ENCODE measurements around the gene PPHLN1.

DNA sequence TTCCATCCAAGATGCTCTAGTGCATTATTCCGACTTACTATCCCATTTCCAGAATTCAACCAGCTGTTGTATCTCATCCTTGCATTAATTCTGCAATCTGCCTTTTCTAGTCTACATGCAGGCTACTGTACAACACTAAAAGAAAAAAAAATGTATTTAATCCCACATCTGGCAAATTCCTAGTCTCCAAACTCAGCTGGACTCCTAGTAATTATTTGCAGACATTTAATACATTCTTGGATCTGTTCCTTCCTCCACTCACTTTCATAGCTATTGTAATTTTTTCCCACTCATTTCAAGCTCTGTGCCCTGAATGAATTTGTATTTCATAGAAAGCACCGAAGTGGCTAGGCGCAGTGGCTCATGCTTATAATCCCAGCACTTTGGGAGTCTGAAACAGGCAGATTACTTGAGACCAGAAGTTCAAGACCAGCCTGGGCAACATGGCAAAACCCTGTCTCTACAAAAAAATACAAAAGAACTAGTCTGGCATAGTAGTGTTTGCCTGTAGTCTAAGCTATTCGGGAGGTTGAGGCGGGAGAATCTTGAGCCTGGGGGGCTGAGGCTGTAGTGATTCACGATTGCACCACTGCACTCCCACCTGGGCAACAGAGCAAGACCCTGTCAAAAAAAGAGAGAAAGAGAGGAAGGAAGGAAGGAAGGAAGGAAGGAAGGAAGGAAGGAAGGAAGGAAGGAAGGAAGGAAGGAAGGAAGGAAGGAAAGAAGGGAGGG lies 48.4 kb upstream of the PPHLN1 start:
- TF ChIP-seq, protein P1, sequence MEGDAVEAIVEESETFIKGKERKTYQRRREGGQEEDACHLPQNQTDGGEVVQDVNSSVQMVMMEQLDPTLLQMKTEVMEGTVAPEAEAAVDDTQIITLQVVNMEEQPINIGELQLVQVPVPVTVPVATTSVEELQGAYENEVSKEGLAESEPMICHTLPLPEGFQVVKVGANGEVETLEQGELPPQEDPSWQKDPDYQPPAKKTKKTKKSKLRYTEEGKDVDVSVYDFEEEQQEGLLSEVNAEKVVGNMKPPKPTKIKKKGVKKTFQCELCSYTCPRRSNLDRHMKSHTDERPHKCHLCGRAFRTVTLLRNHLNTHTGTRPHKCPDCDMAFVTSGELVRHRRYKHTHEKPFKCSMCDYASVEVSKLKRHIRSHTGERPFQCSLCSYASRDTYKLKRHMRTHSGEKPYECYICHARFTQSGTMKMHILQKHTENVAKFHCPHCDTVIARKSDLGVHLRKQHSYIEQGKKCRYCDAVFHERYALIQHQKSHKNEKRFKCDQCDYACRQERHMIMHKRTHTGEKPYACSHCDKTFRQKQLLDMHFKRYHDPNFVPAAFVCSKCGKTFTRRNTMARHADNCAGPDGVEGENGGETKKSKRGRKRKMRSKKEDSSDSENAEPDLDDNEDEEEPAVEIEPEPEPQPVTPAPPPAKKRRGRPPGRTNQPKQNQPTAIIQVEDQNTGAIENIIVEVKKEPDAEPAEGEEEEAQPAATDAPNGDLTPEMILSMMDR (IDR thresholded peaks at IDR 0.05 in 4 of 5, conservative IDR thresholded peaks at IDR 0.05 in 1 of 5): no peak
- no peak for TF ChIP-seq POLR2A (IDR thresholded peaks at IDR 0.05)

All from gastrocnemius medialis (tissue), 4 donors.